H1 (cell line): ENCODE data around the gene TMEM79. TPM values are rescaled to one million over a fixed set of nuclear protein-coding genes. Genes with fewer than 3 reads are reported as not detected.

Source experiments
- HDAC6 ChIP-seq: IDR thresholded peaks from one replicate; pipeline ENCODE4 v1.7.1; 2012; ENCODE audit warnings: low read depth, mild to moderate bottlenecking, inconsistent platforms, low read length, moderate library complexity
- POU5F1 ChIP-seq: IDR thresholded peaks from 2 replicates; pipeline ENCODE4 v1.6.1; 2011; ENCODE audit warnings: low read depth, mild to moderate bottlenecking, low read length, moderate library complexity
- polyA plus RNA-seq, 7 experiments: library from polyadenylated mRNA; depleted of rRNA in 3 of 7; stranded (reverse) in 5 of 7; unstranded in 2 of 7; fragments of >200 nt in 5 of 7; fragments of 200-250 nt in 2 of 7; gene quantifications; 1 replicate in 5 of 7; 2 replicates in 1 of 7; 4 replicates in 1 of 7; pipeline versions ENCODE4 v1.2.1 to v1.2.3, GENCODE V29; 2011 to 2013; ENCODE audit warnings: missing spikeins in 2 of 7, mixed read lengths in 2 of 7
- total RNA-seq: library from RNA; stranded (reverse); fragmentation: NEBNext Ultra II Directional; extraction: Animal tissue kit (Norgen Biotek cat#: 25700); gene quantifications from 2 replicates; pipeline ENCODE4 v1.2.1, GENCODE V29; 2021
- TF ChIP-seq, protein P1 (sequence below): IDR thresholded peaks from 2 replicates; pipeline ENCODE4 v1.6.1; 2012; ENCODE audit warnings: inconsistent platforms

TMEM79 gene
- total and polyA plus RNA-seq, 2 of the 8 experiments (the other 6 are each of a cell fraction or from before 2014, with no cell fraction given): 2.1 to 2.3 TPM

DNA sequence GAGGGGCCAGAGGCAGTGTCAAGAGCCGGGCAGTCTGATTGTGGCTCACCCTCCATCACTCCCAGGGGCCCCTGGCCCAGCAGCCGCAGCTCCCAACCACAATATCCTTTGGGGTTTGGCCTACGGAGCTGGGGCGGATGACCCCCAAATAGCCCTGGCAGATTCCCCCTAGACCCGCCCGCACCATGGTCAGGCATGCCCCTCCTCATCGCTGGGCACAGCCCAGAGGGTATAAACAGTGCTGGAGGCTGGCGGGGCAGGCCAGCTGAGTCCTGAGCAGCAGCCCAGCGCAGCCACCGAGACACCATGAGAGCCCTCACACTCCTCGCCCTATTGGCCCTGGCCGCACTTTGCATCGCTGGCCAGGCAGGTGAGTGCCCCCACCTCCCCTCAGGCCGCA, 42.2 kb upstream of the TMEM79 start, which contains the start of gene BGLAP (continued):
- no peak for TF ChIP-seq POU5F1
- TF ChIP-seq, protein P1, sequence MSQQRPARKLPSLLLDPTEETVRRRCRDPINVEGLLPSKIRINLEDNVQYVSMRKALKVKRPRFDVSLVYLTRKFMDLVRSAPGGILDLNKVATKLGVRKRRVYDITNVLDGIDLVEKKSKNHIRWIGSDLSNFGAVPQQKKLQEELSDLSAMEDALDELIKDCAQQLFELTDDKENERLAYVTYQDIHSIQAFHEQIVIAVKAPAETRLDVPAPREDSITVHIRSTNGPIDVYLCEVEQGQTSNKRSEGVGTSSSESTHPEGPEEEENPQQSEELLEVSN: no peak
- no peak for TF ChIP-seq HDAC6
- TF ChIP-seq, all 59 proteins: peak for 0
